AG08395 (cell line): Measurements from ENCODE around the gene GPC5.
A peak's percentile ranks its signal among the peaks of the same experiment; 100 is the strongest.
"Not testable (repeated sequence)": the region's sequence is repeated elsewhere in the genome, so short reads cannot be mapped to it uniquely, and the experiment has no call there.

ENCODE experiments used
- DNase-seq: peaks from one replicate; pipeline ENCODE4 v3.0.0; 2012; ENCODE audit warnings: mixed read lengths, low spot score

GPC5 gene

GRCh38 chr13:92656648-92657047 is 1258.2 kb downstream of the GPC5 start:
- no peak for DNase-seq

- no peak for DNase-seq
These were observed 1259.1 kb downstream of the GPC5 start for GRCh38 chr13:92657565-92657964.

- DNase-seq: no peak
These were observed 1259.9 kb downstream of the GPC5 start for GRCh38 chr13:92658293-92658692.

- DNase-seq: no peak
These were observed 1263.0 kb downstream of the GPC5 start for GRCh38 chr13:92661406-92661805.

GRCh38 chr13:92668157-92668556 is 1269.7 kb downstream of the GPC5 start:
- DNase-seq: no peak

GRCh38 chr13:92670096-92670495 is 1271.7 kb downstream of the GPC5 start:
- DNase-seq: no peak

GRCh38 chr13:92671821-92672220 is 1273.4 kb downstream of the GPC5 start:
- no peak for DNase-seq

- no peak for DNase-seq
These were observed 1277.8 kb downstream of the GPC5 start for GRCh38 chr13:92676246-92676645.

GRCh38 chr13:92677571-92677970 is 1279.2 kb downstream of the GPC5 start:
- DNase-seq: no peak

- no peak for DNase-seq
These were observed 1281.2 kb downstream of the GPC5 start for GRCh38 chr13:92679602-92680001.

- DNase-seq: no peak
These were observed 1282.8 kb downstream of the GPC5 start for GRCh38 chr13:92681239-92681638.

GRCh38 chr13:92682832-92683517 is 1284.6 kb downstream of the GPC5 start:
- no peak for DNase-seq

- DNase-seq: no peak
These were observed 1295.6 kb downstream of the GPC5 start for GRCh38 chr13:92694047-92694446.

- DNase-seq: not testable (repeated sequence)
These were observed 1297.4 kb downstream of the GPC5 start for GRCh38 chr13:92695827-92696226.

GRCh38 chr13:92716749-92717148 is 1318.3 kb downstream of the GPC5 start:
- peak; percentile 30 for DNase-seq

- no peak for DNase-seq
These were observed 1319.4 kb downstream of the GPC5 start for GRCh38 chr13:92717857-92718256.

GRCh38 chr13:92719868-92720267 is 1321.4 kb downstream of the GPC5 start:
- no peak for DNase-seq

GRCh38 chr13:92721620-92722019 is 1323.2 kb downstream of the GPC5 start:
- DNase-seq: no peak

GRCh38 chr13:92727118-92727517 is 1328.7 kb downstream of the GPC5 start:
- no peak for DNase-seq

GRCh38 chr13:92734068-92734467 is 1335.6 kb downstream of the GPC5 start:
- no peak for DNase-seq

GRCh38 chr13:92734545-92734944 is 1336.1 kb downstream of the GPC5 start:
- no peak for DNase-seq

GRCh38 chr13:92735909-92736308 is 1337.5 kb downstream of the GPC5 start:
- no peak for DNase-seq

GRCh38 chr13:92739306-92739818 is 1340.9 kb downstream of the GPC5 start:
- DNase-seq: no peak

GRCh38 chr13:92743992-92744391 is 1345.6 kb downstream of the GPC5 start:
- DNase-seq: no peak
